NCI-H1436 (cell line): ENCODE results near the gene EVI5L.

Experiments
- DNase-seq: peaks from one replicate; lab custom pipeline; 2025; lab: John Stamatoyannopoulos, UW

EVI5L gene

DNA sequence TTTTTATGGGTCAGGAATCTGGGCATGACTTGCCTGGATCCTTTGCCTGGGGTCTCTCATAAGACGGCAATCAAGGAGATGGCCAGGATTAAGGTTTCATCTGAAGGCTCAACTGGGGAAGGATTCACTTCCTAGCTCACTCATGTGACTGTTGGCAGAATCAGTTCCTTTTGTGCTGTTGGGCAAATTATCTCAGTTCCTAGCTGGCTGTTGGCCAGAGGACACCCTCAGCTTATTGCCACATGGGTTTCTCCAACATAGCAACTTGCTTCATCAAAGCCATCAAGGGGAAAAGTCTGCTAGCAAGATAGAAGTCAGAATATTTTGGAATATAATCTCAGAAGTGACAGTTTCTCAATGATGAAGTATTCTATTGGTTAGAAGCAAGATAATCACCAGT, 12.2 kb upstream of the EVI5L start:
- DNase-seq: no peak

DNA sequence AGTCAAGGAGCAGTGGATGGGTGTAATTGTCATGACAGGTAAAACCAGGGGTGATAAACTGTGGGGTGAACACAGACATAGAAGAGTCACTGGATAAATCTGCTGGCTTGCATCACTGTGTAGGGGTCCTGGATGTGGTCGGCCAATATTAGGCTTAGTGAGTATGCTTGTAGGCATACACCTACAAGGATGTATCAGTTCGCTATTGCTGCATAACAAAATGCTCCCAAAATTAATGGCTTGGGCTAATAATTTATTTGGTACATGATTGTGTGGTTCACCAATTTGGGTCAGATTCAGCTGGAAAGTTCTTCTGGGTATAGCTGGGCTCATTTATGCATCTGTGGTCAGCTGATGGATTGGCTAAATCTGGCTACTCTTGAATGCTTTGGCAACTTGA, 11.2 kb upstream of the EVI5L start:
- DNase-seq: no peak

DNA sequence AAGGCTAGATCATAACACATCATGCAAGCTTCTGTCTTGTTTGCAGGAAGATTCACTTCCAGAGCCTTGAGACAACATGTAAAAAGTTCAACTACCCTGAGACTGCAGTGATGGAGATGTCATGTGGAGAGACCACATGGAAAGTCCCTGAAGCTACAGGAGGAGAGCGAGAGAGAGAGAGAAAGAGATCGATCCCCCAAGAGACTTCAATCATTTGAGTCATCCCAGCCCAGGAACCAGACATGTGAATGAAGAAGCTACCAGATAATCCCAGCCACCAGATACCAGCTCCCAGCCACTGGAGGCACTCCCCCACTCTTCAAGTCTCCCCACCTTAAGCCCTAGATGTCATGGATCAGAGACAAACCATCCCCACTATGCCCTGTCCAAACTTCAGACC, 10.7 kb upstream of the EVI5L start:
- DNase-seq: no peak

DNA sequence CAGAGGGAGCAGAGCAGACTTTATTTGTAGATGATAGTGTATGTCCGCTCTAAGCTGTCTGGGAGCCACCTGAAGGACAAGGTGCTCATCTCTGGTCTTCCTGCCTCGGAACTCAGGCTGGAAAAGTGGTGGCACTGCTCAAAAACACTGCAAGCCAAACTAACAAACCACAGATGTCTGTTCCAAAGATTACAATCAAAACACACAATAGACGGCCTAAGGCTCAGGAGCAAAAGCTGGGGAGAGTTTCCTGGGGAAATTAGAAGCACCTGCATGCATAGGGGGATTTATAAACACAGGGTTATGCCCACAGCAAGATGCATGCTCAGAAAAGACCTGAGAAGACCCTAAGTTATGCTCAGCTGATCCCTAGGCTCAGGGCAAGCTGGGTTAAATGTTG, 9.4 kb upstream of the EVI5L start:
- no peak for DNase-seq

DNA sequence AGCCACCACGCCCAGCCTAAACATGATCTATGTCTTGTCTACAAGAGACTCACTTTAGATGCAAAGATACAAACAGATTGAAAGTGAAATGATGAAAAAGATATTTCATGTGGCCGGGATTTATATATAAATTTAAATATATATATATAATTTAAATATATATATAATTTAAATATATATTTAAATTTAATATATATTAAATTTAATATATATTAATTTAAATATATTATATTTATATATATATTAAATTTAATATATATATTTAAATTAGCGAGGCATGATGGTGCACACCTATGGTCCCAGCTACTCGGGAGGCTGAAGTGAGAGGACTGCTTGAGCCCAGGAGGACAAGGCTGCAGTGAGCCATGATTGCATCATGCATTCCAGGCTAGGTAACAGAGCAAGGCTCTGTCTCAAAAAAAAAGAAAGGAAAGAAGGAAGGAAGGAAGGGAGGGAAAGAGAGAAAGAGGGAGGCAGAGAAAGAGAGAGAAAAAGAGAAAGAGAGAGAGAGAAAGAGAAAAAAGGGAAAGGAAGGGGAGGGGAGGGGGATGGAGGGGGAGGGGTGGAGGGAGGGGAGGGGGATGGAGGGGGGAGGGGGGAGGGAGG, 7.0 kb upstream of the EVI5L start:
- no peak for DNase-seq

DNA sequence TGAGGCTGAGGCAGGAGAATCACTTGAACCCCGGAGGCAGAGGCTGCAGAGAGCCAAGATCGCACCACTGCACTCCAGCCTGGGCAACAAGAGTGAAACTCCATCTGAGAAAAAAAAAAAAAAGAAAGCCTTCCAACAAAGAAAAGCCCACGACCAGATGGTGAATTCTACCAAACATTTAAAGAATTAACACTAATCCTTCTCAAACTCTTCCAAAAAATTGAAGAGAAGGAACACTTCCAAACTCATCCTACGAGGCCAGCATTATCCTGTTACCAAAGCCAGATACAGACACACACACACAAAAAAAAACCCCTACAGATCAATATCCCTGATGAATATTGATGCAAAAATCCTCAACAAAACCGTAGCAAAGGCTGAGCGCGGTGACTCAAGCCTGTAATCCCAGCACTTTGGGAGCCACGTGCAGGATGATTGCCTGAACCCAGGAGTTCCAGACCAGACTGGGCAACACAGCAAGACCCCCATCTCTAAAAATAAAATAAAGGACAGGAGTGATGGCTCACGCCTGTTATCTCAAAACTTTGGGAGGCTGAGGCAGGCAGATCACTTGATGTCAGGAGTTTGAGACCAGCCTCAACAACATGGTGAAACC, 6.2 kb upstream of the EVI5L start:
- no peak for DNase-seq

DNA sequence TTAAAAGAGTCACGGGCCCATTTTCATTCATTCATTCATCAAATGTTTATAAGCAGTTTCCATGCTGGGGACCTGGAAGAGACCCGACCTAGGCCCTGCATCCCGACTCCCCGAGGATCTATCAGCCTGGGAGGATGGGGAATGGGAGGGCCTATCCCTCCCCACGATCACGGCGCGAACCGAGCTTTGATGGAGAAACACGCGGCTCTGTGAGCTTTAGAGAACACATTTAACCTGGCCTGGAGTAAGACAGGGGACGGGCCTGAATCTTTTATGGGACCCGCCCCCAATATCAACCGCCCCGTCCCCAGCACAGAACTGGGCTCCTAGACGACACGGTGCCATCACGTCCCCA, 875 bp upstream of the EVI5L start:
- no peak for DNase-seq

DNA sequence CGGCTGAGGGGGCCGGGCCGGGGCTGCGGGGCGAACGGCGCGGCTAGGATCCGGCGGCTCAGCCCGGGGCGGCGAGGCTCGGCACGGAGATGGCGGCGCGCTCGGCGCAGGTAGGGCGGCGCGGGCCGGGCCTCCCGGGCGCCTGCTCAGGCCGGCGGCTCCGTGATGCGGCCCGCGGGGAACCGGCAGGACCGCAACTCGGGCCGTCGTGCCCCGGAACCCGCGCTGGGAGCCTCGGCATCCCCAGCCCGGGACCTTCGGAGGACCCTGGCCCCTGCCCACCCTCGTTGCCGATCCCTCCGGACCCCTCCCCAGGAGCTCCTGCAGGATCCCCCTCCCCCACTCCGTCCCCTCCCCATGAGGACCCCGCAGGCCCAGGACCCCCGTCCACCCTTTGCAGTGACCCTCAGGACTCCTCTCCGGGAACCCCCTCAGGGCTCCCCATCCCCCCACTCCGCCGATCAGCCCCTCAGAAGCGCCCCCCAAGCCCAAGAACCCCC, 304 bp downstream of the EVI5L start:
- no peak for DNase-seq

DNA sequence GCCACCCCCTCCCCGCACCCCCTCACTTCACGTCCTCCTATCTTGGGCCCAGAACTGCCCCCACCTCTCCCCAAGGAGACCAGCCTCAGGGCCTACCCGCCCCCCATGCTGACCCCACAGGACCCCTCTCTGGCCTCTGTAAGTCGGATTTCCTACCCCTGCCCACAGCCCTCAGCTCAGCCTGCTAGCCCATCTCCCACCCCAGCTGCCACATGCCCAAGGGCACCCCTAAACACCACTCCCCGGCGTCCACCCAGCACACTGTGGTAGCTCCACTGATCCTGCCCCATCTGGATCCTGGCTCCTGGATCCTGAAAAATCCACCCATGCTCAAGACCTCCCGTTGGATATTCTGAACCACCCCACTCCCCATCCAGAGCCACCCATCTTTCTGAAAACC, 805 bp downstream of the EVI5L start:
- DNase-seq: no peak

DNA sequence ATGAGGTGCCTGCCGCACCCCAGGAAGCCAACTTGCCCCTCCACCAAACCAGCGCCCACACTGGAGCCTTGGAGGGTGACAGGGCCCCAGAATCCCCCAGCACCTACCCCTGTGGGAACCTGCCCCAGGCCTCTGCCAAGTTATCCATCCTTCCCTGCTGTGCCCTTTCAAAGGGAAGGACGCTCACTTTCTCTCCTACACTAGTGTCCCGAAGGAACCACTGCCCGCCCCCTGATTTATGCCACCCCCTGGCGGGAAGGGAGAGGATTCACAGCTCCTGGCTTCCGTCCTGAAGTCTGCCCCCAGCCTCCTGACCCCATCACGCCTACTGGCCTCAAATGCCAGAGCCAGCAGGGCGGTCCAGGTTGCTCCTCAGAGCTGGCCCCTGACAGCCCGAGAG, 1.4 kb downstream of the EVI5L start:
- no peak for DNase-seq

DNA sequence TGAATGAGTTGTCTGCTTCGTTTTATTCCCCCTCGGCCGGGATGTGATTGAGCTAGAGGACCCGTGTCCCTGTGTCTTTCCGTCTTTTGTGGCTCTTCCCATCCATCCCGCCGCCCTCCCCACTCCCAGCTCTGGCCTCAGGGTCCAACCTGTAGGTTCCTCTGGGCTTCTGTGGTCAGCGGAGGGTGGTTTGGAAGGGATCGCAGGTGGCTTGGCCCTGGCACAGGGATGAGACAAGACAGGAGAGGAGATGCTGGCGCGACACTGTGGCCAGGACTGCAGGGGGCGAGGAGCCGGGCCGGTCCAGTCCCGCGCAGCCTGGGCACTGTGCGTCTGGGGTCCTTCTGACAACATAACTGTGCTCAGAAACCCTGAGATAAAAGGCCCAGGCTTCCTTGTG, 2.0 kb downstream of the EVI5L start:
- DNase-seq: no peak

DNA sequence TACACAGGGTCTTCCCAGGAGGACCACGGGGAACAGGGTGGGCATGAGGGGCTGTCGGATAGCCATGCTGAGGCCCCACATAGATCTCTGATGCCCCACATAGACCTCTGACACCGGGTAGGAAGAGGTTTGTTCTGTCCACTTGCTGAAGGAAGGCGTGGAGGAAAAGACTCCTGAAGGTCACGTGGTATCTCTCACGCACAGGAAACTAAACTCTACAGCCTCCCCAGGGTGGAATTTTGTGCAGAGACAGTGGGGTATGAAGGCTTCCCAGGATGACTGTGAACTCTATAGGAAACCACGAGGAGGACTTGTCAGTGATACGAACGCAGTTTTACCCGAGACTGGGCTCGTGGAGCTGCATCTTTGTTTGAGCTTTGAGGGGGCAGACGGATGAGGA, 2.8 kb downstream of the EVI5L start:
- no peak for DNase-seq

DNA sequence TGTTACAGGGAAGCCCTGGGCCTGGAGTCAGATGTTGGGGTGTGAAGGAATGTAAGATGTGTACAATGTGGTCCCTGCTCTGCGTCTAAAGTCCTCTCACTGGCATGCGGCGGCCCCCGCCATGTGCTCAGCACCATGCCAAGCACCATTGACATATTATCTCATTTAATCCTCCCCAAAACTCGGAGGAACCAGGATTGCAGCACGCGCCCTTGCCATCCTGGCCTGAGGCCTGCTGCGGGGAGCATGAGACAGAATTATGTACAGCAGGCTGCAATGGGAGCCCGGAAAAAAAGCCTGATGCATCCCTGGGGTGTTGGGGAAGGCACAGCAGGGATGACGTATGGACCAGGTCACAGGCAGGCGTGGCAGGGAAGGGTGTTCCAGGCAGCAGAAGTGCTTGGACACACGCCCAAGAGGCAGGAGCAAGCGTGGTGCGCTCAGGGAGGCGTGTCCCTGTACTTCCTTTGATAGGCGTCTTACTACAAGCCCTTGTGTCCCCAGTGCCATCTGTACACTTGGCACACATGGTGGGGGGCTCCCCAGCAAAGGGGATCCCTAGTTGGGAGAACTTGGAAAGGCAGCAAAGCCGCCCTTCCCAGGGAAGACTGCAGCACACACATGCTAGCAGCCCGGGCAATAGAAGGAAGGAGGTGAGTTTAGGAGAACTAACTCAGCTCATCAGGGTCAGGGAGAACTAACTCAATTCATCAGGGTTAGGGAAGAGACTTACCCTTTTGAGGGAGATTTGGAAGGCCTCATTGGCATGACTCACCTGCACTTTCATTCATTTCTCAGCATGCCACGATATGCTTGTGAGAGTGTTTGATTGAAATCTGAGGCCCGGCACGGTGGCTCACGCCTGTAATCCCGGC, 3.4 kb downstream of the EVI5L start:
- no peak for DNase-seq

DNA sequence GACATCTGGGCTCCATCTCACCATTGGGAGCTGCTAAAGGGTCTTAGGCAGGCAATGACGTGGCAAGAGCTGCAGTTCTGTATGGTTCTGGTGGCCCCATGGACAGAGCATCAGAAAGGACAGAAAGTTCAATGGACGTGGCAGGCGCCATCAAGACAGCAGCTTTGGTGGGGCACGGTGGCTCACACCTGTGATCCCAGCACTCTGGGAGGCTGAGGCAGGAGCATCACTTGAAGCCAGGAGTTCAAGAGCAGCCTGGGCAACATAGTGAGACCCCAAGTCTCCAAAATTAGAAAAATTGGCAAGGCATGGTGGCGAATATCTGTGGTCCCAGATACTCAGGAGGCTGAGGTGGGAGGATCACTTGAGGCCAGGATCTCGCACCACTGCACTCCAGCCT, 9.5 kb downstream of the EVI5L start:
- no peak for DNase-seq

DNA sequence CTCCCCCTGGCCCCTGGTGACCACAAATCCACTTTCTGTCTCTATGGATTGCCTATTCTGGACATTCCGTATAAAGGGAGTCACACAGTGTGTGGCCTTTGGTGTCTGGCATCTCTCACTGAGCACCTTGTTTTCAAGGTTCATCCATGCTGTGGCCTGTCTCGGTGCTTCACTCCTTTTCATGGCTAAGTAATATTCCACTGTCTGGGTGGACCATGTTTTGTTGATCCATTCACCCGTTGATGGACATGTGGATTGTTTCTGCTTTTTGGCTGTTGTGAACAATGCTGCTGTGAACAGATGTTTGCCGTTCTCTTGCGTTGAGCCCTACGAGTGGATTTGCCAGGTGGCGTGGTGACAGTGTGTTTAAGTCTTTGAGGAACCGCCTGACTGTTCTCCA, 10.6 kb downstream of the EVI5L start:
- no peak for DNase-seq

DNA sequence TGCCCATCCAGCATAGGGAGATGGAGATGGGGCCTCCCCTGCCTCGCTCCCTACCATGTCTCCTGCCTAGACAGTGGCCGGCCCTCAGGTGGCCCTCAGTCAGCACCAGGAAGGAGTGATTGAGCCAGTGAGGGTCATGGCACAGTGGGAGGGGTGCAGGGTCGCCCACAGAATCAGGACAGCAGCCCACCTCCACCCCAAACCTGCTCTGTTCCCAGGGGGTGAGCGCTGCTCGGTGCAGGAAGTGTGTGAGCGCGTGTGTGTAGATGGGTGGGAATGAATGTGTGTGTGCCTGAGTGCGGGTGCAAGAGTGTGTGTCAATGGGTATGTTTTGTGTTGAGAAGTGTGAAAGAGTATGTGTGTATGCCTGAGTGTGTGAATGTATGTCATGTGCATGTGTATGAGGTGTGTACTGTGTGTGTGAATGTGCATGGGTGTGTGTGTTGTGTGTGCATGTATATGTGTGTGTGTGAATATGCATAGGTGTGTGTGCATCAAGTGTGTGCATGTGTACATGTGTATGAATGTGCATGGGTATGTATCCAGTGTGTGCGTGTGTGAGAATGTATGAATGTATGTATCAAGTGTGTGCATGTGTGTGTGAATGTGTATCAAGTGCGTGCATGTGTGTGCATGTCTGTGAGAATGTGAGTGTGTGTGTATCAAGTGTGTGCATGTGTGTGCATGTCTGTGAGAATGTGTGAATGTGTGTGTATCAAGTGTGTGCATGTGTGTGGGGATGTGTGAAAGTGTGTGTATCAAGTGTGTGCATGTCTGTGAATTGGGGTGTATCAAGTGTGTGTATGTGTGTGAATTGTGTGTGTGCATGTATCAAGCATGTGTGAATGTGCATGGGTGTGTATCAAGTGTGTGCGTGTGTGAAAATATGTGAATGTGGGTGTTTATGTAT, 12.0 kb downstream of the EVI5L start:
- DNase-seq: no peak

DNA sequence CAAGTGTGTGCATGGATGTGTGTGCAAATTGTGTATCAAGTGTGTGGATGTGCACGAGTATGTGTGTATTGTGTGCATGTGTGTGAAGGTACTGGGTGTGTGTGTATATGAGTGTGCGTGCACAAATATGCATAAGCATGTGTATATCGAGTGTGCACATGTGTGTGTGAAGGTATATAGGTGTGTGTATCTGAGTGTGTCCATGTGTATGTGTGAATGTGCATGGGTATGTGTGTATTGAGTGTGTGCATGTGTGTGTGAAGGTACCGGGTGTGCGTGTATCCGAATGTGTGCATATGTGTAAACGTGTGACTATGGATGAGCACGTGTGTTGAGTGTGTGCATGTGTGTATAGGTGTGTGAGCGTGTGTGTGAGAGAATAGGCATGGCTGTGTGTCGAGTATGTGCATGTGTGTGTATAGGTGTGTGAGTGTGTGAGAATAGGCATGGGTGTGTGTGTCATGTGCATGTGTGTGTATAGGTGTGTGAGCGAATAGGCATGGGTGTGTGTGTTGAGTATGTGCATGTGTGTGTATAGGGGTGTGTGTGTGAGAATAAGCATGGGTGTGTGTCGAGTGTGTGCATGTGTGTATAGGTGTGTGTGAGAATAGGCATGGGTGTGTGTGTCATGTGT, 12.8 kb downstream of the EVI5L start:
- no peak for DNase-seq

DNA sequence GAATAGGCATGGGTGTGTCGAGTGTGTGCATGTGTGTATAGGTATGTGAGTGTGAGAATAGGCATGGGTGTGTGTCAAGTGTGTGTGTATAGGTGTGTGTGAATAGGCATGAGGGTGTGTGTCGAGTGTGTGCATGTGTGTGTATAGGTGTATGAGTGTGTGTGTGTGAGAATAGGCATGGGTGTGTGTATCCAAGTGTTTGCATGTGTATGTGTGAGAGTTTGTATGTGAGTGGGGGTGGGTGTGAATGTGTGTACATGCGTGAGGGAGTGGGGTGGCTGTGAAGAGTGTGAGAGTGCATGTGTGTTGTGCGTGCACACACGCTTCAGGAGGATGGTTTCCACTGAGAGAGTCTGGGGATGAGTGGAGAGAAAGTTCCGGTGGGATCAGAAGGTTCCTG, 13.5 kb downstream of the EVI5L start:
- DNase-seq: no peak

DNA sequence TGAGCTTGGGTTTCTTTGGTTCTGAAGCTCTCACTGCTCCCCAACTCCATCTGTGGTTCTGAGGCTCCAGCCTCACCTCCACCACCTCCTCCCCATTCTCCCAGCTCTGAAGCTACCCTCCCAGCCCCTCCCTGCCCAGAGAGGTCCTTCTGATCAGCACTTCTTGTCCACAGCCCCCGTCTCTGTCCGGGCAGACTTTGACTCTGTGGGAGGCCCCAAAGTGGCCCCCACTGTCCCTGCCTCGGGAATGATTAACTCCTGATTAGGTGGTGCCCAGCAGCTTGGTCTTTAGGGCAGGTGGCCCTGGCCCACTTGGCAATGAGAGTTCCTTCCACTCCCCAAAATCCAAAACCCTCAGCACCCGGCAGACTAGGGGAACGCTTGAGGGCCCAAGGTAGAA, 14.4 kb downstream of the EVI5L start:
- no peak for DNase-seq

DNA sequence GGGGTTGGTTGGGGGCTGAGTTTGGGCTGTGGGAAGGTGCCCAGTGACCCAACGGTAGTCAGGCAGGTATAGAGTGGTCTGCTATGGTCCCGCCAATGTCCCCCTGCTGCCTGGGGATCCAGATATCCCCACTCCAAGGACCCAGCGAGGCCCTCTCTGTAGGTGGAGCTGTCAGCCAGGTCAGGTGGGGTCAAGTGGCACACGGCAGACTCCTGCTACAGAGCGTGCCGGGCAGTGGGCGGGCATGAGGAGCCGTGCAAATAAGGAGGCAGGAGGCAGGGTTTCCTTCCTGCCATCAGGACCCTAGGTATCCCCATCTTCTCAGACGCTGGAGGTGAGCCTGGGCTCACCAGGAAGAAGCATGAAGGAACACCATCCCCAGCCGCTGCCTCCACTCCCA, 14.9 kb downstream of the EVI5L start:
- no peak for DNase-seq

DNA sequence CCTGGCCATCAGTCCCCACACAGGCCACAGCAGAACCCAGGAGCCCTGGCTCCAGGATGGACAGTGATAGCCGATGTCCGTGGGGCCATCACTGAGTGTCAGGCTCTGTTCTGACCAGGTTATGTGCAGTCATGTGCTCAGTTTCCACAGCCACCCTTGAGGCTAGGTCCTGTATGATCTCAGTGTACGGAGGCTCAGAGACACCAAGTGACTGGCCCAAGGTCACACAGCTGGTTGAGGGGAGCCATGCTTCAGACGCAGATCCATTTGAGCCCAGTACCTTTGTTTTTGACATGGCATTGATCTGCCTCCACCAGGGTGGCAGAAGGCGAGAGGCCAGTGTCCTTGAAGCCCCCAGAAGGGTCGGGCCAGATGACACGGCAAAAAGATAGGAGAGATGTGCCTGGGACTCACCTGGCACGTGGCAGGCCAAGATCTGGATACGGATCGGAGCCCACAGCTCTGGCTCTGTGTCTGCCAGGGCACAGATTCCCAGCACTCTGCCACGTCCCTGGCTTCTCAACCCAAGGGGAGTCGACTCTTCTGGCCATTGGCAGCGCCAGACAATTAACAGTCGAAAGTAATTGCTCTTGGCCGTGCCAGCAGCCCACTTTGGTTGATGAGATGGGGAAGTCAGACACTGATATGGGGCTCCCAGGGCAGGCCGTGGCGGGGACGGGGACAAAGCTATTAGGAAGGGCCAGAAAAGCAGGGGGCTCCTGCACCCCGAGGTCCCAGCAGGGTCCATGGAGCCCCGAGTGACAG, 15.6 kb downstream of the EVI5L start:
- no peak for DNase-seq
